A549 (cell line): ENCODE measurements around the gene TKTL2. TPM values are rescaled to one million over a fixed set of nuclear protein-coding genes. Genes with fewer than 3 reads are reported as not detected.

Experiments used
- ATAC-seq, 2 experiments: fragments of 200-7000 bp in 1 of 2; fragments of >200 bp in 1 of 2; cut with Nextera tagmentation in 1 of 2; cut with Tn5 transposase in 1 of 2; 3 replicates each; pipeline versions ENCODE4 v1.8.0 to v1.9.1; 2018 to 2020; ENCODE audit warnings: mild to moderate bottlenecking in 1 of 2, moderate library complexity in 1 of 2
- CTCF ChIA-PET: fragments of 300-600 bp; sonication (Branson Sonifier 250); formaldehyde crosslinking; extraction: SDS; loops from one replicate; lab custom pipeline; 2021; ENCODE audit warnings: antibody characterized with exemption, inconsistent platforms; lab: Yijun Ruan, JAX
- POLR2A ChIA-PET: fragments of 350-600 bp; formaldehyde crosslinking; extraction: SDS; loops from one replicate; lab custom pipeline; 2021; ENCODE audit warnings: antibody characterized with exemption, inconsistent platforms; lab: Yijun Ruan, JAX
- DNase-seq, 2 experiments: peaks; one replicate each; pipeline versions ENCODE4 v3.0.0 to v3.0.0-alpha.2; 2011 to 2016; ENCODE audit warnings: low read depth in 1 of 2, low spot score in 1 of 2
- FAIRE-seq: peaks from 2 replicates; lab custom pipeline; 2011; peaks lifted over from hg19 to GRCh38; lab: Jason Lieb, UNC
- H3K27ac ChIP-seq, 2 experiments: fragments of >200 bp; sonication (Bioruptor Twin); formaldehyde crosslinking; 3 replicates each; pipeline ENCODE4 v1.5.1; 2016 to 2017
- H3K4me1 ChIP-seq: fragments of >200 bp; sonication (Bioruptor Twin); formaldehyde crosslinking; 3 replicates; pipeline ENCODE4 v1.6.1; 2016
- H3K4me2 ChIP-seq: fragments of >200 bp; sonication (Bioruptor Twin); formaldehyde crosslinking; 3 replicates; pipeline ENCODE4 v1.6.1; 2016
- H3K4me3 ChIP-seq: fragments of >200 bp; sonication (Bioruptor Twin); formaldehyde crosslinking; 3 replicates; pipeline ENCODE4 v1.5.1; 2016
- H3K9me3 ChIP-seq: fragments of >200 bp; sonication (Bioruptor Twin); formaldehyde crosslinking; 3 replicates; pipeline ENCODE4 v1.6.1; 2016
- CBX8 ChIP-seq: fragments of 200-600 bp; sonication (generic); IDR thresholded peaks from 2 replicates; pipeline ENCODE4 v1.6.1; 2016
- ESRRA ChIP-seq: fragments of 150-350 bp; IDR thresholded peaks from 2 replicates; pipeline ENCODE4 v1.6.1; 2014; ENCODE audit warnings: mild to moderate bottlenecking, low read length, borderline replicate concordance
- FOSL2 ChIP-seq, 2 experiments: fragments of 450-650 bp in 1 of 2; fragments of >200 bp in 1 of 2; sonication (Bioruptor Twin) in 1 of 2; formaldehyde crosslinking; IDR thresholded peaks; 2 replicates each; pipeline versions ENCODE4 v1.5.0 to v1.6.1; 2016 to 2020; ENCODE audit warnings: mild to moderate bottlenecking in 1 of 2, moderate library complexity in 1 of 2
- JUNB ChIP-seq: fragments of >200 bp; sonication (Bioruptor Twin); formaldehyde crosslinking; IDR thresholded peaks from 2 replicates; pipeline ENCODE4 v1.6.1; 2016
- NFE2L2 ChIP-seq: fragments of 150-350 bp; conservative IDR thresholded peaks from 2 replicates; pipeline ENCODE4 v1.6.1; 2014; ENCODE audit warnings: low read length
- NPAS2 ChIP-seq: fragments of 250-450 bp; sonication (Bioruptor Pico); IDR thresholded peaks from 2 replicates; pipeline ENCODE4 v1.8.0; 2022; ENCODE audit warnings: mild to moderate bottlenecking, moderate library complexity, borderline replicate concordance
- ZFP36 ChIP-seq: fragments of 450-650 bp; IDR thresholded peaks from 2 replicates; pipeline ENCODE4 v1.6.1; 2014; ENCODE audit warnings: borderline replicate concordance; ENCODE audit not compliant: partially characterized antibody
- WGBS: methylation state at CpG from one replicate; pipeline ENCODE4 v1.1.6; 2017; ENCODE audit errors: missing lambda C conversion rate; 5-methylcytosine and 5-hydroxymethylcytosine counted together
- polyA plus RNA-seq, 4 experiments: library from polyadenylated mRNA; depleted of rRNA in 3 of 4; stranded (reverse); fragments of >200 nt; fragmentation: RNase III in 1 of 4; extraction: RNeasy Plus Mini Kit Qiagen cat#74134 plus additional on column Dnase treatment in 1 of 4; gene quantifications; 2 replicates in 3 of 4; 3 replicates in 1 of 4; pipeline ENCODE4 v1.2.3, GENCODE V29; 2011 to 2017
- TF ChIP-seq, protein P1 (sequence below): fragments of 200-600 bp; sonication (generic); IDR thresholded peaks from 2 replicates; pipeline ENCODE4 v1.6.1; 2016; ENCODE audit warnings: antibody characterized with exemption, mild to moderate bottlenecking, moderate library complexity
- TF ChIP-seq, protein P2 (sequence below): fragments of >200 bp; sonication (Bioruptor Twin); formaldehyde crosslinking; IDR thresholded peaks from 3 replicates; pipeline ENCODE4 v1.5.1; 2016
- TF ChIP-seq, protein P3 (sequence below): fragments of >200 bp; sonication (Bioruptor Twin); formaldehyde crosslinking; IDR thresholded peaks from 2 replicates; pipeline ENCODE4 v1.6.1; 2016

TKTL2 gene
- polyA plus RNA-seq, 2 of the 4 experiments (the other 2 are of a cell fraction) = not detected

DNA sequence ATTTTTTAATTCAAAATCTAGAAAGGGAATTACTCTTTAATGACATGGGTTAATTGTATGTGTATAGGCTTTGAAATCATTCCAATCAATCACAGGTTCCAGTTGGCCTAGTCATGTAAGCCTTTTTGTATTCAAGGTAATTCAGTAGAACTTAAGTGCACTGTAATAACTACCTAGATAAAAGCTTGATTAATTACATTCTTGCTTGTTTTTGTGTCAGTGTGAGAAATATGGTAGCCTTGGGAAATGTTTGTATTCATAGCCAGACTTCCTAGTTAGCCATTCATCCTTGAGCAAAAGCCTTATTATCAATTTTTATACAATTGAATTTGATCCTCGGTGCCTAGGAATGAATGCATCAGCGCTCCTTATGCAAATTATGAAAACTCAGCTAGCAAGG, 33.5 kb downstream of the TKTL2 start:
- no peak for DNase-seq
- no peak for ATAC-seq
- H3K4me1 ChIP-seq = no peaks in the 10 kb centered on the region
- no peak overlapping the region for H3K27ac ChIP-seq
- WGBS = 14% methylated on average over 2 of the region's 2 CpGs
- ChIA-PET CTCF (no interaction called here), POLR2A (no interaction called here)
- H3K9me3 ChIP-seq = no peaks in the 10 kb centered on the region
- TF ChIP-seq FOSL2 (IDR thresholded peaks at IDR 0.05) = no peak
- TF ChIP-seq FOSL2 (CRISPR knock-in tag; IDR thresholded peaks at IDR 0.05) = no peak
- no peak for TF ChIP-seq ESRRA
- no peak for TF ChIP-seq ZFP36
- TF ChIP-seq, protein P1, sequence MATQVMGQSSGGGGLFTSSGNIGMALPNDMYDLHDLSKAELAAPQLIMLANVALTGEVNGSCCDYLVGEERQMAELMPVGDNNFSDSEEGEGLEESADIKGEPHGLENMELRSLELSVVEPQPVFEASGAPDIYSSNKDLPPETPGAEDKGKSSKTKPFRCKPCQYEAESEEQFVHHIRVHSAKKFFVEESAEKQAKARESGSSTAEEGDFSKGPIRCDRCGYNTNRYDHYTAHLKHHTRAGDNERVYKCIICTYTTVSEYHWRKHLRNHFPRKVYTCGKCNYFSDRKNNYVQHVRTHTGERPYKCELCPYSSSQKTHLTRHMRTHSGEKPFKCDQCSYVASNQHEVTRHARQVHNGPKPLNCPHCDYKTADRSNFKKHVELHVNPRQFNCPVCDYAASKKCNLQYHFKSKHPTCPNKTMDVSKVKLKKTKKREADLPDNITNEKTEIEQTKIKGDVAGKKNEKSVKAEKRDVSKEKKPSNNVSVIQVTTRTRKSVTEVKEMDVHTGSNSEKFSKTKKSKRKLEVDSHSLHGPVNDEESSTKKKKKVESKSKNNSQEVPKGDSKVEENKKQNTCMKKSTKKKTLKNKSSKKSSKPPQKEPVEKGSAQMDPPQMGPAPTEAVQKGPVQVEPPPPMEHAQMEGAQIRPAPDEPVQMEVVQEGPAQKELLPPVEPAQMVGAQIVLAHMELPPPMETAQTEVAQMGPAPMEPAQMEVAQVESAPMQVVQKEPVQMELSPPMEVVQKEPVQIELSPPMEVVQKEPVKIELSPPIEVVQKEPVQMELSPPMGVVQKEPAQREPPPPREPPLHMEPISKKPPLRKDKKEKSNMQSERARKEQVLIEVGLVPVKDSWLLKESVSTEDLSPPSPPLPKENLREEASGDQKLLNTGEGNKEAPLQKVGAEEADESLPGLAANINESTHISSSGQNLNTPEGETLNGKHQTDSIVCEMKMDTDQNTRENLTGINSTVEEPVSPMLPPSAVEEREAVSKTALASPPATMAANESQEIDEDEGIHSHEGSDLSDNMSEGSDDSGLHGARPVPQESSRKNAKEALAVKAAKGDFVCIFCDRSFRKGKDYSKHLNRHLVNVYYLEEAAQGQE = no peak
- TF ChIP-seq, protein P2, sequence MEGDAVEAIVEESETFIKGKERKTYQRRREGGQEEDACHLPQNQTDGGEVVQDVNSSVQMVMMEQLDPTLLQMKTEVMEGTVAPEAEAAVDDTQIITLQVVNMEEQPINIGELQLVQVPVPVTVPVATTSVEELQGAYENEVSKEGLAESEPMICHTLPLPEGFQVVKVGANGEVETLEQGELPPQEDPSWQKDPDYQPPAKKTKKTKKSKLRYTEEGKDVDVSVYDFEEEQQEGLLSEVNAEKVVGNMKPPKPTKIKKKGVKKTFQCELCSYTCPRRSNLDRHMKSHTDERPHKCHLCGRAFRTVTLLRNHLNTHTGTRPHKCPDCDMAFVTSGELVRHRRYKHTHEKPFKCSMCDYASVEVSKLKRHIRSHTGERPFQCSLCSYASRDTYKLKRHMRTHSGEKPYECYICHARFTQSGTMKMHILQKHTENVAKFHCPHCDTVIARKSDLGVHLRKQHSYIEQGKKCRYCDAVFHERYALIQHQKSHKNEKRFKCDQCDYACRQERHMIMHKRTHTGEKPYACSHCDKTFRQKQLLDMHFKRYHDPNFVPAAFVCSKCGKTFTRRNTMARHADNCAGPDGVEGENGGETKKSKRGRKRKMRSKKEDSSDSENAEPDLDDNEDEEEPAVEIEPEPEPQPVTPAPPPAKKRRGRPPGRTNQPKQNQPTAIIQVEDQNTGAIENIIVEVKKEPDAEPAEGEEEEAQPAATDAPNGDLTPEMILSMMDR = no peak
- no peak for TF ChIP-seq JUNB
- no peak for TF ChIP-seq NFE2L2
- no peak for TF ChIP-seq CBX8
- TF ChIP-seq, protein P3, sequence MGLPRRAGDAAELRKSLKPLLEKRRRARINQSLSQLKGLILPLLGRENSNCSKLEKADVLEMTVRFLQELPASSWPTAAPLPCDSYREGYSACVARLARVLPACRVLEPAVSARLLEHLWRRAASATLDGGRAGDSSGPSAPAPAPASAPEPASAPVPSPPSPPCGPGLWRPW = no peak
- no peak for TF ChIP-seq NPAS2 (CRISPR knock-in tag)
- H3K4me2 ChIP-seq = no peak overlapping the region
- no peak overlapping the region for H3K4me3 ChIP-seq
- FAIRE-seq = no peak

Other genes starting within 250 kb of the TKTL2 start
- gene NPY1R, start 141.2 kb downstream of the TKTL2 start, polyA plus RNA-seq (2011; rRNA removed) = 0.23 and 0.30 TPM in 2 replicates
- gene NPY1R, start 141.2 kb downstream of the TKTL2 start, polyA plus RNA-seq (2017; fragmentation: RNase III; extraction: RNeasy Plus Mini Kit Qiagen cat#74134 plus additional on column Dnase treatment) = 0.03 to 0.14 TPM (median 0.13 TPM) in 3 replicates
- gene NPY5R, start 129.9 kb downstream of the TKTL2 start, polyA plus RNA-seq (2011; rRNA removed) = 0.11 and 0.13 TPM in 2 replicates
- gene NPY5R, start 129.9 kb downstream of the TKTL2 start, polyA plus RNA-seq (2017; fragmentation: RNase III; extraction: RNeasy Plus Mini Kit Qiagen cat#74134 plus additional on column Dnase treatment) = not detected in 3 replicates
- gene TMA16, start 20.9 kb upstream of the TKTL2 start, polyA plus RNA-seq (2011; rRNA removed) = 14.2 and 28.5 TPM in 2 replicates
- gene TMA16, start 20.9 kb upstream of the TKTL2 start, polyA plus RNA-seq (2017; fragmentation: RNase III; extraction: RNeasy Plus Mini Kit Qiagen cat#74134 plus additional on column Dnase treatment) = 36.1 to 39.2 TPM (median 37.0 TPM) in 3 replicates